ENCODE results near the gene PAWR.

DNA sequence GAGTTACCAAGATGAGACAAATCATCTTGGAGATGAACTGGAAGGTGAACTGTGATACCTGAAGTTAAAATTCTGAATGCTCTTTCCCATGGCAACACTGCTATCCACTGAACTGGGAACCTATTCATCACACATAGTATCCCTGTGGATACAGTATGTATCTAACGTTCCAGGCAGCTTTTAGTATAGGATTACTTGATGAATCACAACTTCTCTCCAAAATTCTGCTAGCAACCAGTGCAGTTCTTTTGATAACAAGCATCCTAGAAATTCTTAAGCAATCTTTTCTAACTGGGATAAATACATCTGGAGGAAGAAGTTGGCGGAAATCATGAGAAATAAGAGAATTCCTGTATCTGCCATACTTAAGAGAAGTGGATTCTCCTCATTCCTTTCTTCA lies 66.4 kb downstream of the PAWR start:
- TF ChIP-seq, protein P1, sequence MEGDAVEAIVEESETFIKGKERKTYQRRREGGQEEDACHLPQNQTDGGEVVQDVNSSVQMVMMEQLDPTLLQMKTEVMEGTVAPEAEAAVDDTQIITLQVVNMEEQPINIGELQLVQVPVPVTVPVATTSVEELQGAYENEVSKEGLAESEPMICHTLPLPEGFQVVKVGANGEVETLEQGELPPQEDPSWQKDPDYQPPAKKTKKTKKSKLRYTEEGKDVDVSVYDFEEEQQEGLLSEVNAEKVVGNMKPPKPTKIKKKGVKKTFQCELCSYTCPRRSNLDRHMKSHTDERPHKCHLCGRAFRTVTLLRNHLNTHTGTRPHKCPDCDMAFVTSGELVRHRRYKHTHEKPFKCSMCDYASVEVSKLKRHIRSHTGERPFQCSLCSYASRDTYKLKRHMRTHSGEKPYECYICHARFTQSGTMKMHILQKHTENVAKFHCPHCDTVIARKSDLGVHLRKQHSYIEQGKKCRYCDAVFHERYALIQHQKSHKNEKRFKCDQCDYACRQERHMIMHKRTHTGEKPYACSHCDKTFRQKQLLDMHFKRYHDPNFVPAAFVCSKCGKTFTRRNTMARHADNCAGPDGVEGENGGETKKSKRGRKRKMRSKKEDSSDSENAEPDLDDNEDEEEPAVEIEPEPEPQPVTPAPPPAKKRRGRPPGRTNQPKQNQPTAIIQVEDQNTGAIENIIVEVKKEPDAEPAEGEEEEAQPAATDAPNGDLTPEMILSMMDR (conservative IDR thresholded peaks at IDR 0.05) = no peak
- TF ChIP-seq EZH2 (IDR thresholded peaks at IDR 0.05; ENCODE audit: low read depth) = no peak
